Measurements from ENCODE around the gene SNIP1.
"Not testable (repeated sequence)": the region's sequence is repeated elsewhere in the genome, so short reads cannot be mapped to it uniquely, and the experiment has no call there.

Gene SNIP1

DNA sequence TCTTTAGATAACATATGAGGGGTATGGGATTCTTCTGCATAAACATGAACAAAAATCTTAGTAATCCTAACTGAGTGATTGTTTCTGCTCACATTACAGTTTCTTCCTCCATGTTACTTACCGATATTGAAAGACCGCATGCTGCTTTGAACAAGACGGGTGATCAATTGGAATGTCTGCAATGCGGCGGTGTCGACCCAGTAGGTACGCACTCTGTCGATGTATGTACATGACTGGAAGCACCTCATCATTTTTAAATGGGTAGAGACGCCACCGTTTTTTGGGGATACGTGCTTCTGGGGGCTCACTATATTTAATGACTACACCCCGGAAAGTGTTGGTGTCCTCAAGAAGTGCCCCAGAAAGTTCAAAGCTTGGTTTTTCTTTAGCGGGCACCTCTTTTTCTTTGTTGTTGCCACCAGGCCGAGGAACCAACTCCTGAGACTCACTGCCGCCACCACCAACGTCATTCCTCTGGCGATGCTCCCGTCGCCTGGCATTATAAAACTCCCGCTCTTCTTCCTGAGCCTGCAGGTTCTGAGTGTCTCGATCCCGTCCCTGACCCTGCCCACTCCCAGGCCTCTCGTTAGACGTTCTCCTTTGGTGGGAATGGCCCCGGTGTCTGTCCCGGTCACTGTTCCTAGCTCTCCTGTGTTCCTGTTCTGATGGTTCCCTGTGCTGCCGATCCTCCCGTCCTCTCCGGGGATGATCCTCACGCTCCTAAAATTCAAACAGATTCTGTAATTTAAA lies 13.9 kb downstream of the SNIP1 start:
- Mint-ChIP-seq H3K9me3 (no peaks in the 10 kb centered on the region), H3K4me1 (peaks cover 7% of the 10 kb centered on the region), H3K27me3 (no peaks in the 10 kb centered on the region), H3K27ac (no peak overlapping the region), H3K4me3 (no peak overlapping the region), H3K36me3 (peaks cover 30% of the 10 kb centered on the region)
- DNase-seq (ENCODE audit: low spot score in 2 of 2) (no peak), ATAC-seq (ENCODE audit: low read depth) (no peak)

DNA sequence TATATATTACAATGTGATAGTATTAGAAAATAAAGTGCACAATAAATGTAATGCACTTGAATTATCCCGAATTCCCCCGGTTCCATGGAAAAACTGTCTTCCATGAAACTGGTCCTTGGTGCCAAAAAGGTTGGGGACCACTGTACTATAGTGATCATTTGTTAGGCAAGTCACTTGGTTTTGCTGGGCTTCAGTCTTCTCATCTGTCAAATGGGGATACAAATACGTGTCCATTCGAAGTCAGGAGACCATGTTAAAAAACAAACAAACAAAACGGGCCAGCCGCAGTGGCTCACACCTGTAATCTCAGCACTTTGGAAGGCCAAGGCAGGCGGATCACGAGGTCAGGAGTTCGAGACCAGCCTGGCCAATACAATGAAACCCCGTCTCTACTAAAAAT lies 14.9 kb downstream of the SNIP1 start:
- not testable (repeated sequence) for H3K27ac Mint-ChIP-seq; DNase-seq (ENCODE audit: low spot score in 2 of 2); H3K27me3 Mint-ChIP-seq; ATAC-seq (ENCODE audit: low read depth); H3K4me1 Mint-ChIP-seq; H3K4me3 Mint-ChIP-seq; H3K9me3 Mint-ChIP-seq
- H3K36me3 Mint-ChIP-seq: peaks cover 28% of the 10 kb centered on the region

DNA sequence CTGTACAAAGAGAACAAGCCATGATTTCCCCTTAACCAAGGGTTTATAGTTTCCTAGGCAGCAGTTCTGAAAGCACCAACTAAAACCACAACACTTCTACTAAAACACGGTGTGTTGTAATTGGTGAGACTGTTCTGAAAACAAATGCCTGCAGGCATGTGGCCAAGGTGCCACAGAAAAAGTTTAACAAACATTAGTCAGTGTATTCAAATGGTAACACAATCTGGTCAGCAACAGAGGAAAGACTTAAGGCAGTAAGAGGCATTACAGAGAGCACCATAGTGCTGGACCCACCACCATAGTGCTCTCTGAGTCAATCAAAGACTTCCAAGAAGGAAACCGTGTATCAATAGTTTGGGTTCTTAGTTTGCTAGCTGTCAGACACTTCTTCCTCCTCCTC lies 16.7 kb downstream of the SNIP1 start:
- DNase-seq (ENCODE audit: low spot score in 2 of 2): no peak
- H3K27ac Mint-ChIP-seq: no peak overlapping the region

DNA sequence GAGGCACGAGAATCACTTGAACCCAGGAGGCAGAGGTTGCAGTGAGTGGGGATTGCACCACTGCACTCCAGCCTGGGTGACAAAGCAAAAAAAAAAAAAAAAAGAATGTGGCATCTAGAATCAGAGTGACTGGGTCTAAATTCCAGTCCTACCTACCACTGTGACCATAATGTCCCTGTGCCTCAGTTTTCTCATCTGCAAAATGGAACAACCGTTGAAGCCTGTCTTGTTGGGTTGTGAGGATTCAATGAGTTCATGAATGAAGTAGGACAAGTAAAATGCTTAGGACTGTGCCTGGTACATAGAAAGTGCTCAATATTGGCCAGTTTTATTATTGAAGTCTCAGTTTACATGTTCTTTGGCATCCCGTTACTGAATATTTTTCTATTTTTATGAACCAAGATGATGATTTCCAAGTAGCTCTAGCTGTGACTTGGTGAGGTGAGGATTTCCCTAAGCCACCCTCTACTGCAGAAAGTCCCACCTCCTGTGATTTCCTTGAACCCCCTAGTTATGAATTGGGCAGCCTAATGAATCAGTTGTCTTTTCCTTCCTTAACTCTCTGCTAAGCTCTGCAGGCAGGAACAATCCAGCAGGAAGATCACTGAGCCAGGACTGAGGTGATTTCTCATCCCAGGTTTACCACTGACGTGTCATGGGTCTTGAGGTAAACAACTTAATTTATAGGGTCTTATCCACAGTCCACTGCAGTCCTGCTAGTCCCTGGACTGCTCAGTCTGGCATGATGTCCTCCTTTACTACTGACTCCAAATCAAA lies 20.6 kb downstream of the SNIP1 start:
- DNase-seq (ENCODE audit: low spot score in 2 of 2): no peak
- H3K36me3 Mint-ChIP-seq: peaks cover 16% of the 10 kb centered on the region
- H3K27ac Mint-ChIP-seq: no peak overlapping the region
- H3K4me1 Mint-ChIP-seq: peaks cover 5% of the 10 kb centered on the region
- no peaks in the 10 kb centered on the region for H3K27me3 Mint-ChIP-seq
- H3K4me3 Mint-ChIP-seq: no peak overlapping the region
- H3K9me3 Mint-ChIP-seq: no peaks in the 10 kb centered on the region
- ATAC-seq (ENCODE audit: low read depth): no peak

More for the DNA sequence above, 16.7 kb downstream of the SNIP1 start:
- ATAC-seq (ENCODE audit: low read depth): no peak
- no peaks in the 10 kb centered on the region for H3K9me3 Mint-ChIP-seq
- no peaks in the 10 kb centered on the region for H3K27me3 Mint-ChIP-seq
- H3K36me3 Mint-ChIP-seq: peaks cover 26% of the 10 kb centered on the region
- no peak overlapping the region for H3K4me3 Mint-ChIP-seq
- H3K4me1 Mint-ChIP-seq: peaks cover 5% of the 10 kb centered on the region

DNA sequence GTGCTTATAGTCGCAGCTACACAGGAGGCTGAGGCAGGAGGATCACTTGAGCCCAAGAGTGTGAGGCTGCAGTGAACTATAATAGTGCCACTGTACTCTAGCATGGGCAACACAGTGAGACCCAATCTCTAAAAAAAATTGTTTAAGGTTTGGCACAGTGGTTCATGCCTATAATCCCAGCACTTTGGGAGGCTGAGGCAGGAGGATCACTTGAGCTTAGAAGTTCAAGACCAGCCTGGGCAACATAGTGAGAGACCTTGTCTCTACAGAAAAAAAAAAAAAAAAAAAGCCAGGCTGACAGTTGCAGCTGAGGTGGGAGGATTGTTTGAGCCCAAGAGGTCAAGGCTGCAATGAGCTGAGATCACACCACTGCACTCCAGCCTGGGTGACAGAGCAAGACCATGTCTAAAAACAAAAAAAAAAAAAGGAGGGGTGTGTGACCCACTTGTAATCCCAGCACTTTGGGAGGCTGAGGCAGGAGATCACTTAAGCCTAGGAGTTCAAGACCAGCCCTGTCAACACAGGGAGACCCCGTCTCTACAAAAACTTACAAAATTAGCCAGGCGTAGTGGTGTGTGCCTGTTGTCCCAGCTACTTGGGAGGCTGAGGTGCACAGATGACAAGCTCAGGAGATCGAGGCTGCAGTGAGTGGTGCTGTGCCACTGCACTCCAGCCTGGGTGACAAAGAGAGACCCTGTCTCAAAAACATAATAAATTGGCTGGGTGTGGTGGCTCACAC lies 21.5 kb downstream of the SNIP1 start:
- DNase-seq (ENCODE audit: low spot score in 2 of 2); H3K27me3 Mint-ChIP-seq; H3K4me1 Mint-ChIP-seq; H3K9me3 Mint-ChIP-seq; H3K27ac Mint-ChIP-seq; H3K4me3 Mint-ChIP-seq; ATAC-seq (ENCODE audit: low read depth): not testable (repeated sequence)
- H3K36me3 Mint-ChIP-seq: peaks cover 12% of the 10 kb centered on the region

DNA sequence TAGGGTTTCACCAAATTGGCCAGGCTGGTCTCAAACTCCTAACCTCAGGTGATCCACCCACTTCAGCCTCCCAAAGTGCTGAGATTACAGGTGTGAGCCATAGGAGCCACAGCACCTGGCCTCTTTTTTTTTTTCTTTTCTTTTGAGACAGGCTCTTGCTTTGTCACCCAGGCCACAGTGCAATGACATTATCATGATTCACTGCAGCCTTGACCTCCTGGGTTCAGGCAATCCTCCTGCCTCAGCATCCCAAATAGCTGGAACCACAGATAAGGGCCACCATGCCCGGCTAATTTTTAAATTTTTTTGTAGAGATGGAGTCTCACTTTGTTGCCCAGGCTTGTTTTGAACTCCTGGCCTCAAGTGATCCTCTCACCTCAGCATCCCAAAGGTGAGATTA lies 24.2 kb downstream of the SNIP1 start:
- H3K9me3 Mint-ChIP-seq, H3K36me3 Mint-ChIP-seq: not testable (repeated sequence)

DNA sequence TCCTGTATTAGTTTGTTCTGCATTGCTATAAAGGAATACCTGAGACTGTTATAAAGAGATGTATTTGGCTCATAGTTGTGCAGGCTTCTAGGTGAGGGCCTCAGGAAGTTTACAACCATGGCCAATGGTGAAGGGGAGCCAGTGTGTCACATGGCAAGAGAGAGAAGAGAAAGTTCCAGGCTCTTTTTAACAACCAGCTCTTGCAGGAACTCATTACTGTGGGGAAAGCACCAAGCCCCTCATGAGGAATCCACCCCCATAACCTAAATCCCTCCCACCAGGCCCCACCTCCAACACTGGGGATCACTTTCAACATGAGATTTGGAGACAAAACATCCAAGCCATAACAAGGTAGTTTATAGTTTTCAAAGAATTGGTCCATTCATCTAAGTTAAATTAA lies 34.5 kb downstream of the SNIP1 start:
- H3K9me3 Mint-ChIP-seq: no peaks in the 10 kb centered on the region

More for the DNA sequence above, 24.2 kb downstream of the SNIP1 start:
- H3K4me3 Mint-ChIP-seq; H3K4me1 Mint-ChIP-seq; H3K27ac Mint-ChIP-seq; ATAC-seq (ENCODE audit: low read depth); DNase-seq (ENCODE audit: low spot score in 2 of 2); H3K27me3 Mint-ChIP-seq: not testable (repeated sequence)

DNA sequence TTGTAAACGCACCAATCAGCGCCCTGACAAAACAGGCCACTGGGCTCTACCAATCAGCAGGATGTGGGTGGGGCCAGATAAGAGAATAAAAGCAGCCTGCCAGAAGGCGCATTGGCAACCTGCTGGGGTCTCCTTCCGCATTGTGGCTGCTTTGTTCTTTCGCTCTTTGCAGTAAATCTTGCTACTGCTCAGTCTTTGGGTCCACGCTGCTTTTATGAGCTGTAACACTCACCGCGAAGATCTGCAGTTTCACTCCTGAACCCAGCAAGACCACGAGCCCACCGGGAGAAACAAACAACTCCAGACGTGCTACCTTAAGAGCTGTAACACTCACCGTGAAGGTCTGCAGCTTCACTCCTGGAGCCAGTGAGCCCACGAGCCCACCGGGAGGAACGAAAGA lies 35.2 kb downstream of the SNIP1 start:
- not testable (repeated sequence) for DNase-seq (ENCODE audit: low spot score in 2 of 2); H3K4me3 Mint-ChIP-seq; H3K27me3 Mint-ChIP-seq; H3K36me3 Mint-ChIP-seq; H3K4me1 Mint-ChIP-seq; H3K9me3 Mint-ChIP-seq; ATAC-seq (ENCODE audit: low read depth); H3K27ac Mint-ChIP-seq

More for the DNA sequence above, 34.5 kb downstream of the SNIP1 start:
- Mint-ChIP-seq H3K4me1 (peaks cover 5% of the 10 kb centered on the region), H3K27ac (no peak overlapping the region), H3K4me3 (no peak overlapping the region), H3K36me3 (no peaks in the 10 kb centered on the region), H3K27me3 (no peaks in the 10 kb centered on the region)
- DNase-seq (ENCODE audit: low spot score in 2 of 2) (no peak), ATAC-seq (ENCODE audit: low read depth) (no peak)

DNA sequence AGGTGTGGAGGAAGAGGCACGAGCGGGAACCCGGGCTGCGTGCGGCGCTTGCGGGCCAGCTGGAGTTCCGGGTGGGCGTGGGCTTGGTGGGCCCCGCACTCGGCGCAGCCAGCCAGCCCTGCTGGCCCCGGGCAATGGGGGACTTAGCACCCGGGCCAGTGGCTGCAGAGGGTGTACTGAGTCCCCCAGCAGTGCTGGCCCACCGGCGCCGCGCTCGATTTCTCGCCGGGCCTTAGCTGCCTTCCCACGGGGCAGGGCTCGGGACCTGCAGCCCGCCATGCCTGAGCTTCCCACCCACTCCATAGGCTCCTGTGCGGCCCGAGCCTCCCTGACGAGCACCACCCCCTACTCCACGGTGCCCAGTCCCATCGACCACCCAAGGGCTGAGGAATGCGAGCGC lies 35.9 kb downstream of the SNIP1 start:
- not testable (repeated sequence) for H3K27me3 Mint-ChIP-seq; H3K27ac Mint-ChIP-seq; ATAC-seq (ENCODE audit: low read depth)

DNA sequence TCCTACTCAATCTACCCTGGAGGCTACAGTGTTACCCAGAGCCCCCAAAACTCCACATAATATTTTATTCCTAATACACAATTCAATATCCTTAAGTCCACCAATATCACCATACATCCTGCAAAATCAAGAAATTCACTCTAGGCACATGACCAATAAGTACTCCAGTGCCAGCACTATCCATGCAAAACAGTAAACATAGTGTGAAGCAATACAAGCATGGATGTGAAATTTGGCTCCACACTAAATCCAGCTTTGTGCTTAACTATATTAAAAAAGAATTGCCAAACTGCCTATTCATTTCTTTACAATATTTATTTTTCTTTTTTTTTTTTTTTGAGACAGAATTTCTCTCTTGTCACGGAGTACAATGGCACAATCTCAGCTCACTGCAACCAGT lies 36.5 kb downstream of the SNIP1 start:
- no peak for ATAC-seq (ENCODE audit: low read depth)
- H3K4me1 Mint-ChIP-seq: peaks cover 14% of the 10 kb centered on the region
- H3K27ac Mint-ChIP-seq: no peak overlapping the region
- DNase-seq (ENCODE audit: low spot score in 2 of 2): no peak
- H3K4me3 Mint-ChIP-seq: no peak overlapping the region
- H3K27me3 Mint-ChIP-seq: no peaks in the 10 kb centered on the region
- no peaks in the 10 kb centered on the region for H3K9me3 Mint-ChIP-seq
- peaks cover 1% of the 10 kb centered on the region for H3K36me3 Mint-ChIP-seq

More for the DNA sequence above, 35.9 kb downstream of the SNIP1 start:
- H3K4me1 Mint-ChIP-seq: peaks cover 12% of the 10 kb centered on the region
- not testable (repeated sequence) for DNase-seq (ENCODE audit: low spot score in 2 of 2); H3K9me3 Mint-ChIP-seq; H3K36me3 Mint-ChIP-seq; H3K4me3 Mint-ChIP-seq

DNA sequence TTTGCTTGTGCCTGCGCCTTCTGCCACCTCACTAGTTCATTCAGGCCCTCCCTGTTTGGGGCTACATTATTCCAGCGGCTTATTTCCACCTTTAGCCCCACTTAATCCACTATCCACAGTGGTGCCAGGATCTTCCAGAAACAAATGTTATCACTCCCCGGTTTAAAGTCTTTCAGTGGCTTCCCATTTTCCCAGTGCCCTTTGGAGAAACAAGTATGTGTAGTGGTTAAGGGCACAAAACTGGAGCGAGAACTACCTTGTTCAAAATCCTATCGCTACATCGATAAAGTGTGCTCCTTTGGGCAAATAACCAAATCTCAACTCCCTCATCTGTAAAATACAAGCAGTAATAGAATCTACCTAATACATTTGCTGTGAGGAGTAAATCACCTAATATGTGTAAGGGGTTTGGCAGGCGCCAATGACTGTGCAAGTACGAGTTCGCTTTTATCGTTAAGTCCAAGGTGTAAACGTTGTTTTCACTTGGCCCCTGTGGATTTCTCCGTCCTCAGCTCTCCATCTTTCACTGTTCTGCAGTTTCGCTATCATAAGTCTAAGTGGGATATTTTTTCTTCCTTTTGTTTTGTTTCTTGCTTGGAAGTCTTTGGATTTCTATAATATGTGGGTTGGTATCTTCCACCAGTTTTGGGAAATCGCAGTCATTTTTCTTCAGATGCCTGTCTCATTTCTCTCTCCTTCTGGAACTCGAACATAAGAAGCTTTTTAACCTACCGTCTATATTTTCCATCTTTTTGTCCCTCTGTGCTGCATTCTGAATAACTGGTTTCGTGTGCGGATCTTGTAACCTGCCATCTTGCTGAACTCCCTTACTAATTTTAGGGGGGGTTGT lies 38.7 kb downstream of the SNIP1 start:
- Mint-ChIP-seq H3K4me3 (peak overlapping the region; percentile 96), H3K36me3 (peaks cover 3% of the 10 kb centered on the region), H3K27me3 (no peaks in the 10 kb centered on the region), H3K9me3 (no peaks in the 10 kb centered on the region), H3K27ac (peak overlapping the region; percentile 95), H3K4me1 (peaks cover 21% of the 10 kb centered on the region)
- ATAC-seq (ENCODE audit: low read depth) (no peak), DNase-seq (ENCODE audit: low spot score in 2 of 2) (no peak)

DNA sequence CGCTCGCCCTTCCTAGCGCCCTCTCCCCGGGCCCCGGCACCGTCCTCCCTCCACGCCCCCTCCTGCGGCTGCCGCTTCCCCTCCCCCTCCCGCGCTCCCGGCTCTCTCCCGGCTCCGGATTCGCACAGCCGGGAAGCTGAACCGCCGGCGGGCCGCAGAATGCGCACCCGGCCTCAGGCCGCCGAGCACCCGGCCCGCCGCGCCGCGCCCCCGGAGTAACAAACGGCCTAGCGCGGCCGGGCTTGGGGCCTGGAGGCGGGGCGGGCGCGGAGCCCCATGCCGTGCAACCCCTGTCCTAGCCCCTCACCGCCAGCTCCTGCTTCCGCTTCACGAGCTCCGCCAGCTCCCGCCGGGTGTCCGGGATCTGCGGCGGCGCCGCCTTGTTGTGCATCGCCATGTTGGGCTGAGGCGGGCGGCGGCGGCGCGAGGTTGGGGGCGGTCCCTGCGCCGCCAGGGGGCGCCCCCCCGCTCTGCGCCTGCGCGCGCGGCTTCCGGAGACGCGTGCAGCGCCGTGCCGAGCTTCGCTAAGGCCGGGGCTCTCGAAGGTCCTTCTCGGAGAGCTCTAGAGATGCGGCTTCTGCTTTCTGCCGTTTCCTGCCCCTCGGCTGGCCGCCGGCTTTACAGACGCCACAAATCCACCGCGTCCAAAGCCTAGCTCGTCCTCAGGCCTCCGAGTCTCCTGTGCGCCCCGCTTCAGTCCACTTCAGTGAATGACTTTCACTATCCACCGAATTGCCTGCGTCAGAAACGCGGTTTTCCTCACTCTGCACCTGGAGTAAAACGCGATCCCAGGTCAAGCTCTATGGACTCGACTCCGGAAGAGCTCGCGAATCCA lies 39.5 kb downstream of the SNIP1 start, which contains the start of gene MEAF6:
TSS of gene MEAF6 (minus strand) at position 417 of the 835 bp plus-strand sequence. CDS start at position 397, 20 bp downstream.
- Mint-ChIP-seq H3K4me1 (peaks cover 21% of the 10 kb centered on the region), H3K27me3 (no peaks in the 10 kb centered on the region), H3K27ac (peak within 1 kb of the TSS; percentile 95), H3K9me3 (no peaks in the 10 kb centered on the region), H3K36me3 (peaks cover 3% of the 10 kb centered on the region), H3K4me3 (peak within 1 kb of the TSS; percentile 96)
- DNase-seq (ENCODE audit: low spot score in 2 of 2) (peak; percentile 84 to 88), ATAC-seq (ENCODE audit: low read depth) (peak; percentile 95)

All from memory B cell (primary cell).